Stimulated activated CD8-positive, alpha-beta memory T cell treated with anti-CD3 and anti-CD28 coated beads, Interleukin-4, amount 100 ng/mL, for 4 hours (primary cell): Measurements from ENCODE around the gene TRIP13.
"Not testable (repeated sequence)": the region's sequence is repeated elsewhere in the genome, so short reads cannot be mapped to it uniquely, and the experiment has no call there.

Experiments
- DNase-seq, 2 donors: peaks; one replicate each; pipeline ENCODE4 v3.0.0-alpha.2; 2020; ENCODE audit warnings: low read depth in 2 of 2, low spot score in 1 of 2

The TRIP13 gene

GRCh38 chr5:891117-891836, 1.4 kb upstream of the TRIP13 start:
- DNase-seq, result no peak

GRCh38 chr5:891837-892393, 769 bp upstream of the TRIP13 start:
- DNase-seq, result no peak

GRCh38 chr5:893137-893506, 438 bp downstream of the TRIP13 start:
- no peak for DNase-seq

GRCh38 chr5:893711-894110, 1.0 kb downstream of the TRIP13 start:
- DNase-seq, result no peak

GRCh38 chr5:900781-901180, 8.1 kb downstream of the TRIP13 start:
- no peak for DNase-seq

- no peak for DNase-seq
Measured at GRCh38 chr5:902129-902916, 9.6 kb downstream of the TRIP13 start.

- DNase-seq, result no peak
Measured at GRCh38 chr5:903756-904096, 11.0 kb downstream of the TRIP13 start.

GRCh38 chr5:905139-905642, 12.5 kb downstream of the TRIP13 start:
- no peak for DNase-seq

- no peak for DNase-seq
Measured at GRCh38 chr5:907366-907910, 14.8 kb downstream of the TRIP13 start.

- no peak for DNase-seq
Measured at GRCh38 chr5:908172-908571, 15.5 kb downstream of the TRIP13 start.

- no peak for DNase-seq
Measured at GRCh38 chr5:909086-909485, 16.4 kb downstream of the TRIP13 start.

GRCh38 chr5:909994-910768, 17.5 kb downstream of the TRIP13 start:
- DNase-seq, result no peak

- no peak for DNase-seq
Measured at GRCh38 chr5:910769-911160, 18.1 kb downstream of the TRIP13 start.

- no peak for DNase-seq
Measured at GRCh38 chr5:911601-912000, 18.9 kb downstream of the TRIP13 start.

- DNase-seq, result peak; percentile 7 to 47
Measured at GRCh38 chr5:912280-913091, 19.8 kb downstream of the TRIP13 start.

GRCh38 chr5:914174-914573, 21.5 kb downstream of the TRIP13 start:
- no peak for DNase-seq

- DNase-seq, result no peak
Measured at GRCh38 chr5:914612-915011, 21.9 kb downstream of the TRIP13 start.

- not testable (repeated sequence) for DNase-seq
Measured at GRCh38 chr5:915346-915745, 22.7 kb downstream of the TRIP13 start.

- DNase-seq, result no peak
Measured at GRCh38 chr5:915946-916345, 23.3 kb downstream of the TRIP13 start.
